ENCODE results near the gene DLGAP1.

Gene DLGAP1

DNA sequence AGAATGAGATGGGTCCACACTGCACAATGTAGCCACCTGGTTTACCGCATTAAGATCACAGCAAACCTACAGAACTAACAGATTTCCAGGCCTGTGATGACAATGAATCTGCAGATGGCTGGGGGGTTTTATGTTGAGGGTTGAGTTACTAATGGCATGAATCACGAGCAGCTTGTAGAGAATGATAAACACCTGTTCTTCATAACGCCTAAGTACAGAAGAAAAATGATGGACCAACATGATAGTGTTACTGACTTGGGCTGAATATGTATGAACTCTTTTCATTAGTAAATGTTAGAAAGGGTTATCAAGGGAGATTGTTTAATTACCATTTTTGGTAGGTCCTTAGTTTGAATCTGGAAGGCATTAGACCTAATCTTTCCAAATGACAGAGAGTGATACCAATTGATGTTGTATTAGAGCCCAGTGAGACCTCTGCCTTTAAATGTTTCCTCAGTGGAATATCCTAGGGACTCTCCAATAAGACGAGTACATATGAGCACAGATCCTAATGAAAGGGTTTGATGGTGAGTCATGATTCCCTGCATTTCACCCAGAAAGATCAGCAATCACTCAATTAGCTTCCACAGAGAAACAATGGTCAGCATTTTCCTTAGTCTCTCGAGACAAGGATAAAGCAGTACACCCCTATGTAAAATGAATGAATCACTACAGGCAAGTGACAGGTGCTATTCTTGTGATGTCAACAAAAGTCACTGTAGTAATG is 243.8 kb downstream of the DLGAP1 start:
- H3K4me3 ChIP-seq (ENCODE audit: low read depth, low read length), result no peak overlapping the region
- TF ChIP-seq POLR2A (IDR thresholded peaks at IDR 0.05; ENCODE audit: extremely low read depth, insufficient read length) (no peak), MAX (IDR thresholded peaks at IDR 0.05; ENCODE audit: low read depth, low read length) (no peak), MYC (IDR thresholded peaks at IDR 0.05; ENCODE audit: low read depth, low read length) (no peak)
- TF ChIP-seq, protein P1, sequence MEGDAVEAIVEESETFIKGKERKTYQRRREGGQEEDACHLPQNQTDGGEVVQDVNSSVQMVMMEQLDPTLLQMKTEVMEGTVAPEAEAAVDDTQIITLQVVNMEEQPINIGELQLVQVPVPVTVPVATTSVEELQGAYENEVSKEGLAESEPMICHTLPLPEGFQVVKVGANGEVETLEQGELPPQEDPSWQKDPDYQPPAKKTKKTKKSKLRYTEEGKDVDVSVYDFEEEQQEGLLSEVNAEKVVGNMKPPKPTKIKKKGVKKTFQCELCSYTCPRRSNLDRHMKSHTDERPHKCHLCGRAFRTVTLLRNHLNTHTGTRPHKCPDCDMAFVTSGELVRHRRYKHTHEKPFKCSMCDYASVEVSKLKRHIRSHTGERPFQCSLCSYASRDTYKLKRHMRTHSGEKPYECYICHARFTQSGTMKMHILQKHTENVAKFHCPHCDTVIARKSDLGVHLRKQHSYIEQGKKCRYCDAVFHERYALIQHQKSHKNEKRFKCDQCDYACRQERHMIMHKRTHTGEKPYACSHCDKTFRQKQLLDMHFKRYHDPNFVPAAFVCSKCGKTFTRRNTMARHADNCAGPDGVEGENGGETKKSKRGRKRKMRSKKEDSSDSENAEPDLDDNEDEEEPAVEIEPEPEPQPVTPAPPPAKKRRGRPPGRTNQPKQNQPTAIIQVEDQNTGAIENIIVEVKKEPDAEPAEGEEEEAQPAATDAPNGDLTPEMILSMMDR (IDR thresholded peaks at IDR 0.05; ENCODE audit: low read depth, low read length), result no peak
- no peak for DNase-seq (ENCODE audit: low read depth)

DNA sequence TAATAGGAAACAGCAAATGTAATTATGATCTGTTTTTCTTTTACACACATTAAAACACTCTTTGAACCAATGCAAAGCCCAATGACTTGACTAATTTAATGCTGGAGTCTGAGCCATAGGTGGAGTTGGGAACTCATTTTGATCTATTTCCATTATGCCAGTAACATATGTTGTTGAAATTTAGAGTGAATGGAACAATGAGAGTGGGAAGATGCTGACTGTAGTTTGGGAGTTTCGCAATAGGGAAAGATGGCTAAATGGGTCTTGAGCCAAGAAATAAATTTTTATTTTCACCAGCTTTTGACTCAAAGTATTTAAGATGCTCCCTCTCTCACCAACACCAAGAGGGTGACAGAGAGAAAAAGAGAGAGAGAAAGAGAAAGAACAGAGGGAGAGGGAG is 246.7 kb downstream of the DLGAP1 start:
- TF ChIP-seq MYC (IDR thresholded peaks at IDR 0.05; ENCODE audit: low read depth, low read length) (no peak), MAX (IDR thresholded peaks at IDR 0.05; ENCODE audit: low read depth, low read length) (no peak), POLR2A (IDR thresholded peaks at IDR 0.05; ENCODE audit: extremely low read depth, insufficient read length) (no peak)
- TF ChIP-seq, protein P1 (IDR thresholded peaks at IDR 0.05; ENCODE audit: low read depth, low read length), result no peak

GRCh38 chr18:4207383-4207985 is 247.6 kb downstream of the DLGAP1 start:
- no peak for DNase-seq (ENCODE audit: low read depth)
- no peak for TF ChIP-seq POLR2A (IDR thresholded peaks at IDR 0.05; ENCODE audit: extremely low read depth, insufficient read length)
- no peak for TF ChIP-seq MYC (IDR thresholded peaks at IDR 0.05; ENCODE audit: low read depth, low read length)
- no peak for TF ChIP-seq MAX (IDR thresholded peaks at IDR 0.05; ENCODE audit: low read depth, low read length)
- TF ChIP-seq, protein P1 (IDR thresholded peaks at IDR 0.05; ENCODE audit: low read depth, low read length), result no peak
- no peak overlapping the region for H3K4me3 ChIP-seq (ENCODE audit: low read depth, low read length)

More for the DNA sequence above, 246.7 kb downstream of the DLGAP1 start:
- H3K4me3 ChIP-seq (ENCODE audit: low read depth, low read length), result no peak overlapping the region
- DNase-seq (ENCODE audit: low read depth), result no peak

- no peak overlapping the region for H3K4me3 ChIP-seq (ENCODE audit: low read depth, low read length)
- TF ChIP-seq MAX (IDR thresholded peaks at IDR 0.05; ENCODE audit: low read depth, low read length) (no peak), MYC (IDR thresholded peaks at IDR 0.05; ENCODE audit: low read depth, low read length) (no peak), POLR2A (IDR thresholded peaks at IDR 0.05; ENCODE audit: extremely low read depth, insufficient read length) (no peak)
- TF ChIP-seq, protein P1 (IDR thresholded peaks at IDR 0.05; ENCODE audit: low read depth, low read length), result no peak
- DNase-seq (ENCODE audit: low read depth), result no peak
Observed at GRCh38 chr18:4204438-4204720, 250.7 kb downstream of the DLGAP1 start.

- no peak for TF ChIP-seq POLR2A (IDR thresholded peaks at IDR 0.05; ENCODE audit: extremely low read depth, insufficient read length)
- TF ChIP-seq MAX (IDR thresholded peaks at IDR 0.05; ENCODE audit: low read depth, low read length), result no peak
- TF ChIP-seq MYC (IDR thresholded peaks at IDR 0.05; ENCODE audit: low read depth, low read length), result no peak
- TF ChIP-seq, protein P1 (IDR thresholded peaks at IDR 0.05; ENCODE audit: low read depth, low read length), result no peak
- DNase-seq (ENCODE audit: low read depth), result no peak
Observed at GRCh38 chr18:4203568-4204437, 251.3 kb downstream of the DLGAP1 start.

More at GRCh38 chr18:4203568-4204437, 251.3 kb downstream of the DLGAP1 start:
- no peak overlapping the region for H3K4me3 ChIP-seq (ENCODE audit: low read depth, low read length)

Measured in NB4 (cell line).